ENCODE results near the gene SAMMSON.

DNA sequence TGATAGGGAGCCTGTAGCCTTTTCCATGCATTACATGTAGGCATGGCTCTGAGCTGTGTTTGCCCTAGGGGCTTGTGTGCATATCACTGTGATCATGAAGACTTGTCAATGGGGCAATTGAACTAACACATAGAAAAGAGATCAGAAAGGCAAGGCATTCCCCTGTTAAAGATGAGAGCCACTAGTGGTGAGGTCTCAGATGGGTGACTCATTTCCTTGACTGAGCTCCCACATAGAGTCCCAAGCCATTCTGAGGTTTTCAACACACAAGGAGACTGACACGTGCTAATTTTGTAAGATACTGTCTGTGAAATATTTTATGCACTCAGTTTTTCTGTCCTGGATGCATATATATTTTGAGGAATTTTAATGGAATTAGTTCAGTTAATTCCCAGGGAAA lies 53.8 kb downstream of the SAMMSON start:
- TF ChIP-seq, protein P1, sequence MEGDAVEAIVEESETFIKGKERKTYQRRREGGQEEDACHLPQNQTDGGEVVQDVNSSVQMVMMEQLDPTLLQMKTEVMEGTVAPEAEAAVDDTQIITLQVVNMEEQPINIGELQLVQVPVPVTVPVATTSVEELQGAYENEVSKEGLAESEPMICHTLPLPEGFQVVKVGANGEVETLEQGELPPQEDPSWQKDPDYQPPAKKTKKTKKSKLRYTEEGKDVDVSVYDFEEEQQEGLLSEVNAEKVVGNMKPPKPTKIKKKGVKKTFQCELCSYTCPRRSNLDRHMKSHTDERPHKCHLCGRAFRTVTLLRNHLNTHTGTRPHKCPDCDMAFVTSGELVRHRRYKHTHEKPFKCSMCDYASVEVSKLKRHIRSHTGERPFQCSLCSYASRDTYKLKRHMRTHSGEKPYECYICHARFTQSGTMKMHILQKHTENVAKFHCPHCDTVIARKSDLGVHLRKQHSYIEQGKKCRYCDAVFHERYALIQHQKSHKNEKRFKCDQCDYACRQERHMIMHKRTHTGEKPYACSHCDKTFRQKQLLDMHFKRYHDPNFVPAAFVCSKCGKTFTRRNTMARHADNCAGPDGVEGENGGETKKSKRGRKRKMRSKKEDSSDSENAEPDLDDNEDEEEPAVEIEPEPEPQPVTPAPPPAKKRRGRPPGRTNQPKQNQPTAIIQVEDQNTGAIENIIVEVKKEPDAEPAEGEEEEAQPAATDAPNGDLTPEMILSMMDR (IDR thresholded peaks at IDR 0.05; ENCODE audit: low read depth, low read length): no peak
- no peak for TF ChIP-seq EZH2phosphoT487 (IDR thresholded peaks at IDR 0.05; ENCODE audit: low read depth)

Measured in OCI-LY3 (cell line).